ENCODE measurements around the gene CNTNAP5.

GRCh38 chr2:124888431-124888830 is 863.3 kb downstream of the CNTNAP5 start:
- TF ChIP-seq POLR2A (IDR thresholded peaks at IDR 0.05; ENCODE audit: extremely low read depth, insufficient read length) (no peak), CTCF (IDR thresholded peaks at IDR 0.05; ENCODE audit: low read depth, low read length) (no peak), MAX (IDR thresholded peaks at IDR 0.05; ENCODE audit: low read depth, low read length) (no peak), MYC (IDR thresholded peaks at IDR 0.05; ENCODE audit: low read depth, low read length) (no peak)
